Fibroblast of lung (primary cell): ENCODE data around the gene MTR.

ENCODE experiments used
- CTCF ChIP-seq, 2 donors: IDR thresholded peaks in 1 of 2; conservative IDR thresholded peaks in 1 of 2; 1 replicate in 1 of 2; 2 replicates in 1 of 2; pipeline ENCODE4 v1.5.1; 2011 to 2012; ENCODE audit warnings: low read length in 2 of 2, control low read depth in 1 of 2, inconsistent platforms in 1 of 2, low read depth in 1 of 2, mild to moderate bottlenecking in 1 of 2
- EZH2 ChIP-seq: IDR thresholded peaks from 2 replicates; pipeline ENCODE4 v1.5.1; 2012; ENCODE audit warnings: low read length, control low read depth, mild to moderate bottlenecking; ENCODE audit errors: missing control alignments

- no peak for TF ChIP-seq CTCF (conservative IDR thresholded peaks at IDR 0.05 in 1 of 2, IDR thresholded peaks at IDR 0.05 in 1 of 2; ENCODE audit: low read depth in 1 of 2, low read length in 2 of 2)
- no peak for TF ChIP-seq EZH2
These were observed 46.2 kb downstream of the MTR start for GRCh38 chr1:236841341-236841740.
